ENCODE results near the gene LIPM. TPM values are rescaled to one million over a fixed set of nuclear protein-coding genes. Genes with fewer than 3 reads are reported as not detected.

LIPM gene
- total RNA-seq, 1 donor from 2014 or later: not detected

DNA sequence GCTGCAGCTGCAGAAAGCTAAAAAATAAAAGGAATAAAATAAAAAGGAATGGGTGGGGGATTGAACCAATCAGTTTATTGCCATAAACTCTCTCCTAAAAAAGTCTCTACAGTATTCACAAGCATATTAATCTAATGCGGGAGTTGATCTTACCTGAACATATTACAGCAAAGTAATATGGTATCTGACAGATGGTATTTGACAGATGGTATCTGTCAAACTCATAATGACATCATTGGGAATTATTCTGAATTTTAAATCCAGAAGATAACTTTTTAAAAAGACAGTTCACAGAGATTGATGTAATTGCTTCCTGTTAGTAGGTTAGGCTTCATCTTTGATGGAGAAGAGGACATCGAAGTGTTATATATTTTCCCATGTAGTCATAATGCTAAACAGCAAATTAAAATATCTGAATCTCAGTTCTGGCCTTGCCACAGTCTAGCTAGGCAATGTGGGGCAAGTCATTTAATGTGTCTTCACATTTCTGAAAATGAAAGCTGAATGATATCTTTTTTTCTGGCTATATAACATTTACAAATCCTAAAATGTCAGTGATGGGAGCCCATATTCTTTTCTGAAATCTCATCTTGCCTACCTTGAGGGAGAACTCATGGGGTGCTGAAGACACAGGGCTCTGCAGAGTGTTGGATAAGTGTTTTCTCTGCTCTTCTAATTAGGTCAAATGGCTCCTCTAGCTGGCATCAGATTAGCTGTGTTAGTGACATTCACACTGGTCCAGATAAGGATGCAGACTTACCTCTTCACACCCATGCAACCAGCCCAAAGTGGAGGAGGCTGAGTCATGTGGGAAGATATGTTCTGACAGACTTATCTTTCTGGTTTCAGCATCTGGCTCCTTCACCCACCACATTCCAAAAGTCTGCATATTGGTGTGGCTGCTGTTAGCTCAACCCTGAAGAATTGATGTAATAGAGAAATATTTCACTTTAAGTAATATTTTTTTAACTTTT, 2.1 kb upstream of the LIPM start:
- DNase-seq (ENCODE audit: low read depth in 2 of 2): no peak

GRCh38 chr10:88803641-88804040, 1.1 kb downstream of the LIPM start:
- DNase-seq (ENCODE audit: low read depth in 2 of 2): no peak

- DNase-seq (ENCODE audit: low read depth in 2 of 2): no peak
Measured at GRCh38 chr10:88804083-88804812, 1.7 kb downstream of the LIPM start.

GRCh38 chr10:88805361-88805760, 2.8 kb downstream of the LIPM start:
- no peak for DNase-seq (ENCODE audit: low read depth in 2 of 2)

DNA sequence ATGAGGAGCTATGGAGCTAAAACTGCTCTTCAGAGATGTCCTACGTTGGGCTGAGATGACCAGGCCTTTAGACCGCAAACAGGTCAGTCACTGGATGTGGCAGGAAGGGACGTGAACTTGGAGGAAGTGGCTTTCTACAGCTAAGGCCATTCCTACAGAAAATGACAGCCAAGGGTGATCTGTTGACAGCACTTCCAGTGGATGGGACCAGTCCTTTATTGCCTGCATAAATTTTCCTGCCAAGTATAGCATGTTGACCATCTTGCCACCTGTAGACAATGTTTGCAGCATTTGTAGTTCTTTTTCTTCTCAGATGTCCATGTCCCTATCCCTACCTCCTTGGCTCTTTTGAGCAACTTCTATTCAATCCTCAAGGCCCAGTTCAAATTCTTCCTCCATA, 3.4 kb downstream of the LIPM start:
- no peak for DNase-seq (ENCODE audit: low read depth in 2 of 2)

DNA sequence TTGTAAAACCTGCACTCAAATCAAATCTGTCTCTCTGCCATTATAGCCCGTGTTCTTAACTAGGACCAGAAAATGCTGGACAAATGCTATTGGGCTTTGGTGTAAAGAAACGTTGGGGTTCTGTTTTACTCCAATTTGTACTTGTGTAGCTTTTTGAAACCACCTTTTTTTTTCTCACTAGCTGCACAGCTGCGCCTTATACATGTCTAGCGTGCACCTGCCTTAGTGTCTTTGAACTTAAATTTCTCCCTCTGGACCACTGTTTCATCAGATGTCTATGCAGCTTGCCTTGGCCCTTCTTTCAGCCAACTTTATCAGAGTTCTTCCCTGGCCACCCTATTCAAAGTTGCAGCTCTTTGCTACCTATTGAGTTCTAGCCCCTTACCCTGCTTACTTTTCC, 7.1 kb downstream of the LIPM start:
- DNase-seq (ENCODE audit: low read depth in 2 of 2): no peak

DNA sequence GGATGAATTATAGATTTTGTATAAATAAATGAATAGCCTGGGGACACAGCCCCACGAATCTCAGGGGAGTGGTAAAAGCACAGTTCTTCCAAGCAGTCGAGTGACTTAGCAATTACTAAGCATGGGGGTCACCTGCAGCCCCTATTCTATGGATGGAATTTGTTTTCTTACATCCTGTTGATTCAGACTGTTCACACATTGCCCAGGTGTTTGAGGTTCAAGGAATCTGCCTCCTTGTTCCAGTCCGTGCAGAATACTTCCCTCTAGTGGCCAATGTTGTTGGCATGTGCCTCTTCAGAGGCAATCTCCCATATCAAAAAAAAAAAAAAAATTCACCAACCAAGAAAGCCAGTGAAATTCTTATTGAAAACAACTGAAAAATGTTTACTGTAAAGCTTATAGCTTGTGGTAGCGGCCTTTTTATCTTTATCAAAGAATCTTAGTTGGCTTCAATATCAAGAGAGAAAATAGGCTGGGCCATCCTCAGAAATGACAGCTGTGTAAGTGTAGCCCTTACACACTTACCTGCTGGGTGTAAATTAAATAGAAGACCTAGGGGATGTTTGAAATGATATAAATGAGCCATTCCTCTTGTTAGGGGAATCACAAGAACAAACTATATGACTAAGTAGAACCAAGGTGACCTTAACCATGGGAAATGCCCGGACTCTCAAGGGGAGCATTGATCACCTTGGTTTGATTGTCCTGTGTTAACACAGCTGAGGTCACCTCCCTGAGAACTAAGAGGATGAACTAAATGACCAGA, 7.8 kb downstream of the LIPM start:
- peak in 1 of 2 donors; percentile 58 for DNase-seq (ENCODE audit: low read depth in 2 of 2)

GRCh38 chr10:88813200-88813599, 10.7 kb downstream of the LIPM start:
- DNase-seq (ENCODE audit: low read depth in 2 of 2): no peak

- DNase-seq (ENCODE audit: low read depth in 2 of 2): no peak
Measured at GRCh38 chr10:88819290-88819689, 16.8 kb downstream of the LIPM start.

- no peak for DNase-seq (ENCODE audit: low read depth in 2 of 2)
Measured at GRCh38 chr10:88820748-88821401, 18.3 kb downstream of the LIPM start.

DNA sequence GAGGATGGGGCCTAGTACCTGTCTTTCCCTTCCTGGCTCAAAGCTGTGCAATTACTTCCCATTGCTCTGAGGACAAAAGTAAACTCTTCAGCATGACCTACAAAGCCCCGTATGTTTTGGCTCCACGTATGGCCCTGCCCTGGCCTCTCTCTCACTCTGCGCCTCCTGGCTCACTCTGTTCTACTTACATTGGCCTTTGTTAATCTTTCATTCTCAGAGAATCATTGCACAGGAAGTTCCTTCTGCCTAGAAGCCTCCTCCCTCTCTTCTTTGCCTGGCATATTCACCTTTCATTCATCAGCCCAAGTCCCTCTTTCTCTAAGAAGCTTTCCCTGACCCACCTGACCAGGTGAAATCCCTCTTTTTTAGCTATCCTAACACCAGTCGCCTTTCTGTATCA, 23.9 kb downstream of the LIPM start:
- DNase-seq (ENCODE audit: low read depth in 2 of 2): no peak

GRCh38 chr10:88827671-88828070, 25.1 kb downstream of the LIPM start:
- no peak for DNase-seq (ENCODE audit: low read depth in 2 of 2)

GRCh38 chr10:88828310-88828709, 25.8 kb downstream of the LIPM start:
- DNase-seq (ENCODE audit: low read depth in 2 of 2): no peak

GRCh38 chr10:88830643-88831268, 28.2 kb downstream of the LIPM start:
- no peak for DNase-seq (ENCODE audit: low read depth in 2 of 2)

GRCh38 chr10:88831709-88832108, 29.2 kb downstream of the LIPM start:
- no peak for DNase-seq (ENCODE audit: low read depth in 2 of 2)

- DNase-seq (ENCODE audit: low read depth in 2 of 2): no peak
Measured at GRCh38 chr10:88832376-88832775, 29.8 kb downstream of the LIPM start.

GRCh38 chr10:88833156-88833555, 30.6 kb downstream of the LIPM start:
- DNase-seq (ENCODE audit: low read depth in 2 of 2): no peak

DNA sequence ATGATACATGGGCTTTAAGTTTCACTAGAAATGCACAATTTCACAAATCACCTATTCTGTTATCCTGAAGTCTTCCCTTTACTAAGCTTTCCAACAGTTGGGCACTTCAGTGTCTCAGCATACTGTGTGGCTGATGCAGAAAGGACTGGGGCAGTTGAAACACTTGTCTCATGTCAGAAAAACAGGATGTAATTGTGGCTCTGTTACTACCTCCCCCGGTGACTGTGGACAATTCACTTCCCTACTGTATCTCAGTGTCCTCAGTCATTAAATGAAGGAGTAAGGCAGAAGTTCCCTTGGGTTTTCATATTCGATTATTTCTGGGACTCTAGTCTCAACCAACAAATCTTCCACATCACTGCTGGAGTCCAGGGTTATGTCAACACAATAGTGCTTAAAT, 31.2 kb downstream of the LIPM start:
- no peak for DNase-seq (ENCODE audit: low read depth in 2 of 2)

- DNase-seq (ENCODE audit: low read depth in 2 of 2): peak; percentile 77 to 79
Measured at GRCh38 chr10:88835096-88835909, 32.8 kb downstream of the LIPM start.

DNA sequence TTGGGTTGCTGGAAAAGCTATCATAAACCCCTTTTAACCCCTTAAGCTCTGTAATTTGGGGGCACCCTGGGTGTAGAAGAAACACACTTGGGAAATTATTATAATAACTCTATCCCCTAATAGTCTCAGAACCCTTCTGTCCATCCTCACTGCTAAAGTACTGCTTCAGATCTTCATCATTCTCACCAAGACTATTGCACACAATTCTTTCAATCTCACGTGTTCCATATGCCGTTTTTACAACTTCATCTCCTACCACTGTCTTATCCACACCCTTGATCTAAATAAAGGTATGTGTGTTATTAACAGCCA, 33.3 kb downstream of the LIPM start:
- DNase-seq (ENCODE audit: low read depth in 2 of 2): no peak
